Stimulated activated CD8-positive, alpha-beta memory T cell treated with anti-CD3 and anti-CD28 coated beads, Interleukin-15, amount 100 ng/mL, for 1 hour (primary cell): Measurements from ENCODE around the gene ABHD17B.
"Not testable (repeated sequence)": the region's sequence is repeated elsewhere in the genome, so short reads cannot be mapped to it uniquely, and the experiment has no call there.

Experiments used
- DNase-seq: peaks from one replicate; pipeline ENCODE4 v3.0.0-alpha.2; 2020; ENCODE audit warnings: low read depth

Gene ABHD17B

GRCh38 chr9:71915495-71915894 lies 4.5 kb upstream of the ABHD17B start:
- no peak for DNase-seq

GRCh38 chr9:71911908-71912335 lies 929 bp upstream of the ABHD17B start:
- DNase-seq, result no peak

DNA sequence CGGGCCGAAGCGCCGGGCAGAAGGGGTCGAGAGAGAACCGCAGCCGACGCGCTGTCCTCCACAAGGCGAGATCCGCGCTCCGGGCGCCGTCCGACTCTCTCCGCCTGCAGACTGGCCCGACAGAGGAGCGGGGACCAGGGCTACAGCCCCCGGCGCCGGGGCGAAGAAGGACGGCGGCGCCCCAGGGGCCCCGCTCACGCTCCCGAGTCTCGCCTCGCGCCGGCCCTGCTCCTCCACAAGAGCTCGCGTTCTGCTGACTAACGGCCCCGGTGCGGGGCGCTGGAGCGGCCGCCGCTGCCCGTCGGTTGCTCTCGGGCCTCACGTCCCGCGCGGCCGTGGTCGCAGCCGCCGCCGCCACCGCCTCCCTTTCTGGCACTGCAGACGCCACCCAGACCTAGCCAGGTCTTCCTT lies 338 bp downstream of the ABHD17B start:
- no peak for DNase-seq

DNA sequence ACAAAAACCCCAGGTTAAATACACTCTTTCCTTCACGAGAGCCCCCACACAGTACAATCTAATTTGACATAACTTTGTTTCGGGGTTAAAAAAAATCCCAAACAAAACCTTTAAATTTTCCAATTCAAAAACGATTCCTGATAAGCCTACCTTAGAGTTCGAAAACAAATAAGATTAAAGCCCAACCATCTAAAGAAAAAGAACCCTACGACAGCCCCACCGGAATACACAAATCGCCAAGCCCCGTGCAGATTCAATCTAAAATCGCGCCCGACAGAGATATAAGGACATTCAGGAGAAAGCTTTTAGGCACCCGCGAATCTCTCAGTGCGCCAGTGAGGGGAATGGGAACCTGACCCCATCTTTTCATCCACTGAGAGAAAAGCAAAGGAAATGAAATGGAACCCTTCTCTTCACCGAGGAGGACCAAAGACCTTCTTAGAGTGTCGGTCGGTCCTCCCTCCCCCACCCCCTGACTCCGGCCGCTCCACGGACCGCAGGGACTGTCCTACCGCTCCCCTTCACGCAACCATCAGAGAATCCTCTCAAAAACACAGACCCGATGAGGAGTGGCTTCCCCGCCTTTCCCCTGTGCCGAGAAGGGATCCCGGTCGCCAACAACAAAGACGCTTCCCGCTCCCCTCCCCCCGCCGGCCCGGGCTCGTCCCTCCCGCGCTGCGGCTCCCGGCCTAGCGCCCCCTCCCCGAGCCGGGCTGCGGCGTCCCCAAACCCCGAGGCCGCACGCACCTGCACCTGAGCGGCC lies 925 bp downstream of the ABHD17B start:
- DNase-seq, result no peak

- no peak for DNase-seq
Observed at GRCh38 chr9:71908825-71909224, 2.2 kb downstream of the ABHD17B start.

DNA sequence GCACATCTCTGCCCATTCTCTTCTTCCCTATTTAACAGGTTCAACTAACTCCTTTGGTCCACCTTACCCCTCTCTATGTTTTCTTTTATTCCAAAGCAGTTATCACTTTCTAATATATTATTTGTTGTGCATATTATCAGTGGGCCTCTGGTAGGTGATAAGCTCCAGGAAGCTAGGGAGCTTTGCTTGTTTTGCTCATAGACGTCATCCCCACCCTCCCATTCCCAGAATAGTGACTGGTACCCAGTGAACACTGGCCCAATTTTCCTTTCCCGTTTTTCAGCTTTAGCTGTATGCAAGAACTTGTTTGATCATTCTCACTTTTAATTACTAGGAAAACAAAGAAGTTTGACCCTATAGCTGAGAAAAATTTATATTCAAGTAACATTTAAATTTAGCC lies 6.9 kb downstream of the ABHD17B start:
- no peak for DNase-seq

DNA sequence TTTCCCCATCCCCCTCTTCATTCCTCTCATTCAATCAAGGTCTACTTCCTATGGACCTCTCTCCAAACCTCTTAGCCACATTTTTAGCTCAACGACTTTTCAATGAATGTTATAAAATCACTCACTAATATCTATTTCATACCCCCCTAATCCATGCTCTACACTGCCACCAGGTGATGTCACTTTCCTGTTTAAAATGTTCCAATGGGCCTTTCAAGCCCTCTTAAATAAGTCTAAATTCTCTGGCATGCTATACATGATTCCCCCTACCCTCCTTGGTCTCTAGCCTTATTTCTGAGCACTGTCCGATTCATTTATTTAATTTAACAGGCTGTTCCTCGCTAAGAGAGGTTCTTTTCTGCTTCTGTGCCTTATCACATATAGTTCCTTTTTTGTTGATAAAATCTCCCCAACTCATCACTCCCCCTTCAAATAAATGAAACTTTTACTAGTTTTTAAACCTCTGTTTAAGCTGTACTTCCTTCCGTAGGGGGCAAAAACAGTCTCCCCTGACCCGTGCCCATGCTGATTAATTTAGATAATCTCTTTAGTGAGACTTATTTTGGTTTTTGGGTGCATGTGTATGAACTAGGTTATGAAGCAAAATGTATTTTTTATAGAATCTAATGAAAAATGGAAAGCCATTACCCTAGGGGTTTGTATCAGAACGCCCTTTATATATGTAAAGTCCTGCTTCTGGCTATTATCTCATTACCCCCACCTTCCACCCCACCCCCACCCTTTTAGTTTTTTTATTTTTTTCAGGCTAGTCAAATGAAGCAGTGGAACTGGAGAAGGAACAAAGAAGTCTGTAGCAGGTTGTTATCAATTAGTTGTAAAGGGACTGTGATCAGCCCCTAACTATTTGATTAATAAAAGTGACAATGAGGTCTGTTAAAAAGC lies 9.0 kb downstream of the ABHD17B start:
- DNase-seq, result no peak

DNA sequence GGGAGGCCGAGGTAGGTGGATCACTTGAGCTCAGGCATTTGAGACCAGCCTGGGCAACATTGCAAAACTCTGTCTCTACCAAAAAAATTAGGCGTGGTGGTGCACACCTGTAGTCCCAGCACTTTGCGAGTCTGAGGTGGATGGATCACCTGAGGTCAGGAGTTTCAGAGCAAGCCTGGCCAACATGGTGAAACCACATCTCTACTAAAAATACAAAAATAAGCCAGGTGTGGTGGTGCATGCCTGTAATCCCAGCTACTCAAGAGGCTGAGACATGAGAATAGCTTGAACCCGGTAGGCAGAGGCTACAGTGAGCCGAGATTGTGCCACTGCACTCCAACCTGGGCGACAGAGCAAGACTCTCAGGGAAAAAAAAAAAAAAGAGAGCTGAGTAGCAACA lies 12.2 kb downstream of the ABHD17B start:
- not testable (repeated sequence) for DNase-seq

DNA sequence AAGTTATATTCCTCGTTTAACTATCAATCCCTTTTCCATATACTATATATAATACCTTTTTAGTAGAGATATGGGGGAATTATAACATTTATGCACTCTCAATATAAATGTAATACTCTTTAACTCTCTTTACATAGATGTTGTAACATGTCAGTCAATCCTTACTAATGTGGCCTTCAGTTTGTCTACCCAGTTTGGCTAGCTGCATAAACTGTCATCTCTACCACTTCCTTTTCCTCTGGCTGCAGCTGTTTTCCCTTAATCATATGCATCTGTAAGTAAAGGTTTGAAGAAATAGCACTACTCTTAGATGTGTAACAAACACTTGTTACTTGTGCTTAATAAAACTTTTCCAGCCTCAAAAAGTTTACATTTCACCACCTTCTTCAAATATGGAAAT lies 13.4 kb downstream of the ABHD17B start:
- DNase-seq, result no peak

DNA sequence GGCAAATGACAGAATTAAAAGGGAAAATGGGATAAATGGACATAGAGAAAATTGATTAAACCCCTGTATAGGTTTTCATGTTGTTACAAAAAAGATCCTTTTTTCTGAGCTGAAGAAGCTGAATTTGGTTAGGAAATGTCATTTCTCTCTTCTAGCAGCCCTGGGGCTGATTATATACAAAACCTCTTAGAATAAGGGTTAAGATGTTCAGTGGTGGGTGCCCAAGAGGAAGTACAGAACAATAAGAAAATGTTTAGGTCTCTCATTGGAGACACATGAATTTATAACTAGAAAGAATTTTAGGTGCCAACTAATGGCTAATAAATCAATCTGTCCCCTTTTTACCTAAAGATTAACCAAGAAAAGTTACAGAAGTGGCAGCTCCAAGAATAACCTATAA lies 14.2 kb downstream of the ABHD17B start:
- no peak for DNase-seq

DNA sequence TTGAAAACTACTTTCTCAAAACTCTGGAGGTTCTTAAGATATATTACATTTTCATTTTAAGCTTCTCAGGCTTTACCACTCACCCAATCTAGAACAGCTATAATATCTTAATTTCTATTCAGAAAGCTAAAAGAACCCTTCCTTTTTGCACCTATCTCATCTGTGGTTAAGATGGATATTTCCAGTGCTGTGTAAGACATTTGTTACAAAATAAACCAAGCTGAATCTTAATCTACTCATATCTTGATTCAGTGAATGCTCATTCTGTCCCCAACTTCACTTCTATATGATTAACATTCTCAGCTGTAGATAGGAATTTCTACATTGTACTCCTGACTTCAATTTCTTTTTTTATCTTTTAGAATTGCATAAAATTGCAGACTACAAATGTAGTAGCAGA lies 15.0 kb downstream of the ABHD17B start:
- DNase-seq, result no peak

GRCh38 chr9:71895117-71895516 lies 15.9 kb downstream of the ABHD17B start:
- DNase-seq, result no peak

- no peak for DNase-seq
Observed at GRCh38 chr9:71891557-71892189, 19.3 kb downstream of the ABHD17B start.

GRCh38 chr9:71890042-71890679 lies 20.8 kb downstream of the ABHD17B start:
- no peak for DNase-seq

DNA sequence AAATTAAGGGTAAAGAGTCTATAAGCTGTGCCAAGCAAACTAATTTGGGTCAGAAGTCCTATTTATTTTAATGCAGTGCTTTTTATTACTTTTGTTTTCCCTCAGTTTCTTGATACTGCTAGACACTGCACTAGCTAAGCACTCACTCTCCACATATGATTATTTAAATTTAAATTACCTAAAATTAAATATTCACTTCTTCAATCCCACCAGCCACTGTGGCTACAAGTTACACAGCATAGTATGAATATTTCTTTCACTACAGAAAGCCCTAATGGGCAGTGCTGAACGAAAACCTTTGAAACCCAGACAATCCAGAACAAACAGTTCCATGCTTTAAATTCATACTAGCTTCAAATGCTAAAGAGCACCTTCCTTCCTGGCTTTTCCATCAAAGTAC lies 23.6 kb downstream of the ABHD17B start:
- no peak for DNase-seq

DNA sequence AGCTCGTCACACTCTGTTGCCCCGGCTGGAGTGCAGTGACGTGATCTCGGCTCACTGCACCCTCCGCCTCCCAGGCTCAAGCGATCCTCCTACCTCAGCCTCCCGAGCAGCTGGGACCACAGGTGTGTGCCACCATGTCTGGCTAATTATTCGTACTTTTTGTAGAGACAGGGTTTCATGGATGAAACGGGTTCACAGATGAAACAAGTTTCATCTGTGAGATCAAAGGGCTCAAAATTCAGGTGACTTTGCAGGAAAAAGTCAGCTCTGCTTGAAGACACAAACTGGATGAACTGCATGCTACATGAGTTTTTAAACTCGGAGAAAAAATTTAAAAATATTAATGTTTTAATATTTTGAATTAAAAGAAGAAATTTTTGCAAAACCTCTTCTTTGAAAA lies 24.5 kb downstream of the ABHD17B start:
- DNase-seq, result no peak

GRCh38 chr9:71886015-71886414 lies 25.0 kb downstream of the ABHD17B start:
- no peak for DNase-seq

- DNase-seq, result no peak
Observed at GRCh38 chr9:71885467-71885866, 25.5 kb downstream of the ABHD17B start.

- no peak for DNase-seq
Observed at GRCh38 chr9:71884005-71884404, 27.0 kb downstream of the ABHD17B start.

GRCh38 chr9:71879644-71880174 lies 31.3 kb downstream of the ABHD17B start:
- no peak for DNase-seq

- DNase-seq, result no peak
Observed at GRCh38 chr9:71878327-71879274, 32.4 kb downstream of the ABHD17B start.
